Stimulated activated CD4-positive, alpha-beta T cell treated with anti-CD3 and anti-CD28 coated beads, Interleukin-1b, Interleukin-23, amount 100 ng/mL, for 1 hour (primary cell): ENCODE results near the gene SERPIND1.

ENCODE experiments used
- DNase-seq, 2 donors: peaks; one replicate each; pipeline ENCODE4 v3.0.0-alpha.2; 2020; ENCODE audit warnings: low read depth in 2 of 2

SERPIND1 gene

GRCh38 chr22:20775342-20775895, 1.5 kb downstream of the SERPIND1 start:
- no peak for DNase-seq

- DNase-seq = no peak
Measured at GRCh38 chr22:20776624-20777405, 2.9 kb downstream of the SERPIND1 start.

- DNase-seq = no peak
Measured at GRCh38 chr22:20777420-20778177, 3.7 kb downstream of the SERPIND1 start.

GRCh38 chr22:20779014-20779817, 5.3 kb downstream of the SERPIND1 start:
- no peak for DNase-seq

GRCh38 chr22:20779818-20780158, 5.9 kb downstream of the SERPIND1 start:
- no peak for DNase-seq

GRCh38 chr22:20781272-20781990, 7.5 kb downstream of the SERPIND1 start:
- DNase-seq = no peak

- no peak for DNase-seq
Measured at GRCh38 chr22:20782083-20782482, 8.2 kb downstream of the SERPIND1 start.

GRCh38 chr22:20782596-20783299, 8.8 kb downstream of the SERPIND1 start:
- no peak for DNase-seq

- DNase-seq = no peak
Measured at GRCh38 chr22:20783300-20783673, 9.4 kb downstream of the SERPIND1 start.

GRCh38 chr22:20783844-20784723, 10.2 kb downstream of the SERPIND1 start:
- DNase-seq = no peak

GRCh38 chr22:20785415-20785814, 11.5 kb downstream of the SERPIND1 start:
- no peak for DNase-seq

GRCh38 chr22:20786048-20786447, 12.1 kb downstream of the SERPIND1 start:
- no peak for DNase-seq

GRCh38 chr22:20786536-20786979, 12.6 kb downstream of the SERPIND1 start:
- no peak for DNase-seq

GRCh38 chr22:20787223-20787622, 13.3 kb downstream of the SERPIND1 start:
- DNase-seq = no peak

GRCh38 chr22:20787746-20788626, 14.1 kb downstream of the SERPIND1 start:
- DNase-seq = no peak

- no peak for DNase-seq
Measured at GRCh38 chr22:20788627-20789344, 14.9 kb downstream of the SERPIND1 start.

GRCh38 chr22:20792221-20792965, 18.5 kb downstream of the SERPIND1 start:
- no peak for DNase-seq
